Measurements from ENCODE around the gene KCTD20.
A peak's percentile ranks its signal among the peaks of the same experiment; 100 is the strongest.
"Not testable (repeated sequence)": the region's sequence is repeated elsewhere in the genome, so short reads cannot be mapped to it uniquely, and the experiment has no call there.

Gene KCTD20

DNA sequence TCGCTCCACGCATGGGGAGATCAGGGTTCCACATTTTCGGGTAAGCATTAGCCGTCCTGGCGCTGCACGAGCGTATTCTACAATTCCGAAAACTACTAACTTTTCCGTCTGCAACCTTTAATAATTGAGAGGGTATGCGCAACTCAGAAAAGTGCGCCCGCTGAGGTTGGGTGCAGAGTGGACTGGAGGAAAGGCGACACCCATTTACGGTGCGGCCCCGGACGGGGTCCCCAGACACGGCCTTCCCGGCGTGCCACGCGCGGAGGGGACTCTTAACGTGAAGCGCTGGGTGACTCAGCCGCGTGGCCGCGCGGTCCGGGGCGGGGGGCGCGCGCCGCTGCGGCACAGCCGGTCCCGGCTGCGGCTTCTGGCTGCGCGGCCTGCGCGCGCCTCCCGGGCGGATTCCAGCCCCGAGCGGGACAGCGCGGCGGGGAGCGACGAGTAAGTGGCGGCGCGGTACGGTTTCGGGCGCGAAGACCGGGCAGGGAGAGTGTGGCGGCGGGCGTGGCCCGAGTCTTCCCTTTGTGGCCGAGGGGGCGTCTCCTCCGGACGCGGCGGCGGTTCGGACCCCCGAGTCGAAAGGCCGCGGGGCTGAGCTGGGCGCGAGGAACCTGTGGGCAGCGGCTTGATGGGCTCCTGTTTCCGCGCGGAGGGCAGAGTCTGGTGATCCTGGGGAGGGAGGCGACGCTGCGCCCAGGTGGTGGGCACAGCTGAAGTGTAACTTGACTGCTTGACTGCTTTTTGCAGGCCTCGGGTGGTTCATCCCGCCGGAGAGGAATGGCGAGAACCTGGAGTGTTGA is at the start of gene KCTD20, which contains the start of gene PXT1:
Gene KCTD20, plus strand, starts transcription at position 330 of the 800 bp plus-strand sequence. CDS start 27,098 bp downstream, outside the sequence.
Gene PXT1, minus strand, starts transcription at position 184 of the 800 bp plus-strand sequence. CDS start 16,772 bp downstream, outside the sequence.
- DNase-seq: peak; percentile 85

DNA sequence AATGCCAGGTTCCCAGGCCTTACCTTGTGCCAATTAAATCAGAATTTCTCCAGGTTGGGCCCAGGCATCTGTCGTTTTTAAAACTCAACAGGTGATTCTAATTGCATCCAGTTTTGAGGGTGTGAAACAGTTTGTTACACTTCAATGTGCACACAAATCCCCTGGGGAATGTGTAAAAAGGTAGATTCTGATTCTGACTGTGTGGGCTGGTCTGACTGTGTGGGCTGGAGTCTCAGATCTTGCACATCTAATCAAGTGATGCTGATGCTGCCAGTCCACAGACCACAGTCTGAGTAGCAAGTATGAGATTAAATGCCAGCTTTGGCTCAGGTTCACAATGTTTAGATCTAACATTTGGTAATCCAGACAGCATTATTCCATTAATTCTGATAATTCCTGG is 42.8 kb upstream of the KCTD20 start:
- DNase-seq: no peak

DNA sequence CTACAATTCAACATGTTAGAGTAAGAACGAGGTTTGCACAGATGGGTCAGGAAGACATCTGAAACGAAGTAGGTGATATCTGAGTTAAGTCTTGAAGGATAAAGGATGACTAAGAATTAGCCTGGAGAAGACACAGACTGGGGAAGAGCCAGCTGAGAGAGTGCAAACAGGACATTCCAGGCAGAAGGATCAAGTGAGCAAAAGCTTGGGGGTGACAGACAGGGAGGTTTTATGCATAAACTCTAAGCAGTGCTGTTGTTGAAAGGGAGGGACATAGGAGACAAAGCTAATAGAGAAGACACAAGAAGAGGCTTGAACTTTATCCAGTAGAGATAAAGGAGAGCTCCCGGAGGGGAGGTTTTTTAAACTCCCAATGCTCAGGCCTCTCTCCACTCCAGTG is 40.3 kb upstream of the KCTD20 start:
- DNase-seq: no peak

DNA sequence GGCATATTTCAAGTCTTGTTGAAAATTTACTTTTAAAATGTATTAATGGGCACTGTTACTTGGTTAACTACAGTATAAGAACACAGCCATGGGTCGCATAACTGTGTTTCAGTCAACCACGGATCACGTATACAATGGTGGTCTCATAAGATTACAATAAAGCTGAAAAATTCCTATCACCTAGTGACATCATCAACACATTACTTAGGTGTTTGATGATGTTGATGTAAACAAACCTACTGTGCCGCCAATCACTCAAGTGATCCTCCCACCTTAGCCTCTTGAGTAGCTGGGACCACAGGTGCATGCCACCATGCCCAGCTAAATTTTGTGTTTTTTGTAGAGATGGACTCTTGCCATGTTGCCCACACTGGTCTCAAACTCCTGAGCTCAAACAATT is 38.6 kb upstream of the KCTD20 start:
- DNase-seq: no peak

DNA sequence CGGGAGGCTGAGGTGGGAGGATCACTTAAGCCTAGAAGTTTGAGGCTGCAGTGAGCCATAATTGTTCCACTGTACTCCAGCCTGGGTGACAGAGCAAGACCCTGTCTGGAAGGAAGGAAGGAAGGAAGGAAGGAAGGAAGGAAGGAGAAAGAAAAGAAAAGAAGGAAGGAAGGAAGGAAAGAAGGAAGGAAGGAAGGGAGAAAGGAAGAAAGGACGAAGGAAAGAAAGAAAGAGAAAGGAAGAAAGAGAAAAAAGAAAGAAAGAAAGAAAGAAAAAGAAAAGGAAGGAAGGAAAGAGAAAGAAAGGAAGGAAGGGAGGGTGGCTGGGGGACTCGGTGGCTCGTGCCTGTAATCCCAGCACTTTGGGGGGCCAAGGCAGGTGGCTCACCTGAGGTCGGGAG is 33.1 kb upstream of the KCTD20 start:
- DNase-seq: not testable (repeated sequence)

DNA sequence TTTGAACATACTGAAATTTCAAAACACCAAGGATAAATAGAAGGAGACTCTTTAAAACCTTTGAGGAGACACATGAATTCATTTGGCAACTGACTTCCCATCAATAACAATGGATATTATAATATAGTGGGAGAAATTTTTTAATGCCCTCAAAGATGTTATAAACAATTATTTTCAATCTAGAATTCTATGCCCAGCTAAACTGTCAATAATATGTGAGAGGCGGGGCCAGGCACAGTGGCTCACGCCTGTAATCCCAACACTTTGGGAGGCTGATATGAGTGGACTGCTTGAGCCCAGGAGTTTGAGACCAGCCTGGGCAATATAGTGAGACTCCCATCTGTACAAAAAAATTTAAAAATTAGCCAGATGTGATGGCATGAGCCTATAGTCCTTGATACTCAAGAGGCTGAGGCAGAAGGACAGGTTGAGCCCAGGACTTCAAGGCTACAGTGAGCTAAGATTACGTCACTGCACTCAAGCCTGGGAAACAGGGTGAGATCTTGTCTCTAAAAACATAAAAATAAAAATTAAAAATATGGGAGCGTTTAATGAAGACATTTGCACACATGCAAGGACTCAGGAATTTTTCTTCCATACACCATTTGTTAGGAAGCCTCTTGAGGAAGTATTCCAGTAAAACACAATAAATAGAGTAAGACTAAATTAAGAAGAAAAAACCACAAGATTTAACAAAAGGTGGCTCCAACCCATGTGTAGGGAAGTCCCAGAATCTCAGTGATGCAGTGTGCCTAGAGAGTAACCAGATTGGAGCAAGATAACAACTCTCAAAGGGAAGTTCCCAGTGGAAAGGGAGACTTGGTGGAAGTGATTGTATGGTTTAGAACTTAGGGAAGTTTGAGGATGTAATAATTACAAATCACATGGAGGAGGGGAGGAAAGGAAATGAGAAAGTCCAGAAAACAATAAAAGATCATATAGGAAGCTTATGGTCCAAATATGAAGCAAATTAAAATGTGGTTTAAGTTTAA is 29.0 kb upstream of the KCTD20 start:
- no peak for DNase-seq

DNA sequence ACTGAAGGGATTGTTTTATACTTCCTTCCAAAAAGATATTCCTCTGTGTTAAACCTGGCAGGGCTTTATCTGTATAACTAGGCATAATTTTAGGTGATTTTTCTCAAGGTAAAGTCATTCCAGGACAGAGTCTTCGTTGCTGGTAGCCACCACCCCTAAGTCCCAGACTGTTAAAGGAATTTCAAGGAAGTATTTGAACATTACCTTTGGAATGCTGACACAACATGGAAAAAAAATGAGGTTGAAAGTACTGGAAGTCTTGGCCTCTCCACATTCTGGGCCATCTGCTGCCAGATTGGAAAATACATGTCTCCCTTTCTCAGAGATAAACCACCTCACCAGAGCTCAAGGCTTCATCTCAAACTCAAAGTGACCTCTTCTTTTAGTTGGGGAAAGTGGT is 28.3 kb upstream of the KCTD20 start:
- DNase-seq: no peak

DNA sequence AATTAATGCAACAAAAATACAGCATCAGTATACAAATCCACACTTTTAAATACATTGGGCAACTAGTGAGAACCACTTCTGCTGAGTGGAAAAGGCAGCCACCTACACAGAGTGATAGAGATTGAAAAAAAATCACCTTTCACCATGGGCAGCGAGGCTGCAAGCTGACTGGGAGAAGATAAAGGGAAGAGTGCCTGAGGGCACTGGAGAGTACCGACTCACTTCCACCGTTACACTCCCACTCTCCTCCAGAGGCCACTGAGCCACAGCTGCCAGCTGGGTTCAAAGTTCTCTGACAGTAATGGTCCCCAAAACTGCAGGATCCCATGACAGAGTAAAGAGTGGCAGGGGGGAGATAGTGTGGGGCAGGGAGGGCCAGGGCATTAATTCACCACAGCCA is 24.2 kb upstream of the KCTD20 start:
- no peak for DNase-seq

DNA sequence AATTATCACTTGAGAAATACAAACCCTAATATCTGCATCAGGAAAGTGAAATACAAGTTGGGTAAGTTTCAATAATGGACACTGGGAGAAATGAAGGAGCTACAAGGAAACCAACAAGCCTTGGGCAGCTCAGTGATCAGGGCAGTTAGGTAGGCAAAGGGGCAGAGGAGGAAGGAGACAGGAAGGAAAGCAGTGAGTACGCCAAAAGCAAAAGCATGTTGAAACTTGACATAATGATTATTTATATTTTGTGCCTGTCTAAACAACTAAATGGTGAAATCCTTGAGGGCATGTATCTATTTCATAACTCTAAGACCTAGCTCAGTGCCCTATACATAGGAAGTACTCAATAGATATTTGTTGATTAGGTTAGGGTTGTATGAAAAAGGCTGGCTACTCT is 23.5 kb upstream of the KCTD20 start:
- DNase-seq: peak; percentile 25

DNA sequence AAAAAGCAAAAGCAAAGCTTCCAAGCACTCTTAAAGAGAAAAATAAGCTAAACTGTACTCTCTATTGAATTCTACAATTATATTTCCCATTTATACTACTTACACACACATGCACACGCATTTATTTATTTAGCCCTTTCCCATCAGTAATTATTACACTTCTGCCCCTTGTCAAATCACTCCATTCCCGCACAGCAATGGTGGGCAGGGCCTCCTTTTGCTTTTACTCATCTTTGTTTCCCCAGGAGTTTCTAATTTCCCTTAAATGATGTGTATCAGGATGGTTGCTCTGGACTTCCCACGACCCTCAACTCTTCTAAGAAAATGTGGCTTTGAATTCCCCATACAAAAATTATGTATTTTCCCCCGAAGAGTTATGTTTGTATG is 20.1 kb upstream of the KCTD20 start:
- DNase-seq: no peak

DNA sequence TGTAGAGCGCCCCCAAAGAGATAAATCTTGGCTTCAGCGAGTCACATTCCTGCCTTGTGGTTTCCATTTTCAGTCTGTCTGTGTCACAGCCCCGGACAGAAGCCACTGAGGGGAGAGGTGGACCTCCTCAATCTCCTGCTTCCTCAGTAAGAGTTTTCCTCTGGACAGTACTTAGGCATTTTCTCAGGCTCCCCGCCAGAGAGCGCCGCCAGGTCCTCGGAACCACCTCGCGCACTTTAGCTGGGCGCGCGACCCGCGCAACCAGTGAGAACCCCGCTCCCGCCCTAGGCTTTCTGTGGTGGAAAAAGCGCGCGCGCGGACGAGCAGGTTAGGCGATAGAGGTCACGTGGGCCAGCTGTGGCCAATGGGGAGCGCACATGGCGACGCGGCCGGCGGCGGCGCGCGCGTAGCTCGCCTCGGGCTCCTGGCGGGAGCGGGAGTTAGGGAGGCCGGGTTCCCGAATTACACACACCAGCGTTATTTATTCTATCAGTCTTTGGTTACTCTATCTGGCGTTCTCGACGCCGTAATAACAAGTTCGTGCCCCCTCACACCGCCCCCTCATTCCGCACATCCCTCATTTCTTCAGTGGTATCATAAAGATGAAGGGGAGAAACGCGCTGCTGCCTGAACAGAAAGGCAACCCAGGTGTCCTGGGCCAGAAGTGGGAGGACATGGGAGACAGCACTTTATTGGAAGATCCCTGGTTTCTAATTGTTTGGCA is 19.5 kb upstream of the KCTD20 start:
- peak; percentile 97 for DNase-seq

DNA sequence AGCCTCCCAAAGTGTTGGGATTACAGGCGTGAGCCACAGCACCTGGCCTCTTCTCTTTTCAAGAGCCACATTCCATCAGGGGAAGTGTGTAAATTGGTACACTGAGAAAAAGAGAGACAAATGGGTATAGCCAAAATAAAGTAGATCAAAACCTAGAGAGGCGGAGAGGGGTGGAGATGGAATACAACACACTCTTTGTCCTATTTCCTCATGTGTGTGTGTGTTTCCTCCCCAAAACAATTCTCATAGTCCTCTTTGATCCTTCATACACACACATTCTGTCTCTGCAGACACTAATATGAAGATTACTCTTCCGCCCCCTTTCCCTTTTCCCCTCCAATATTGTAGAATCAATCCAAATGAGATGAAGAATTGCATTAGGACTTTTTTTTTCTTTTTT is 16.2 kb upstream of the KCTD20 start:
- DNase-seq: no peak

DNA sequence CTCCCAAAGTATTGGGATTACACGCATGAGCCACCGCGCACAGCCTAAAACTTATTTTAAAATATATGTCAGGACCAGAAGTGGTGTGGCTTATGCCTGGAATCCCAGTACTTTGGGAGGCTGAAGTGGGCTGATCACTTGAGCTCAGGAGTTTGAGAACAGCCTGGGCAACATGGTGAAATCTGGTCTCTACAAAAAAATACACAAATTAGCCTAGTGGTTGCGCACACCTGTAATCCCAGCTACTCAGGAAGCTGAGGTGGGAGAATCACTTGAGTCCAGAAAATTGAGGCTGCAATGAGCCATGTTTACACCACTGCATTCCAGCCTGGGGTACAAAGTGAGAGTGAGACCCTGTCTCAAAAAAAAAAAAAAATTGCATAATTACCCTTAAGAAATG is 13.9 kb upstream of the KCTD20 start:
- DNase-seq: no peak

DNA sequence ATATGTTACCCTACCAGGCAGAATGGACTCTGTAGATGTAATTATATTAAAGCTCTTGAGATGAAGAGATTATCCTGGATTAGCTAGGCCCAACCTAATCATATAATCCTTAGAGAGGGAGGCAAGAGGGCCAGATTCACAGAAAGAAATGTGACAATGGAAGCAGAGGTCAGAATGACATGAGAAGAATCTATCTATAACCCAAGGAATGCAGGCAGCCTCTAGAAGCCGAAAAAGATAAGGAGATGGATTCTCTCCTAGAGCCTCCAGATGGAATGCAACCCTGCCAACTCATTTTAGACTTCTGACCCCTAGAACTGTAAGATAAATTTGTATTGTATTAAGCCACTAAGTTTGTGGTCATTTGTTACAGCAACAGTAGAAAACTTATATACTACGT is 12.4 kb upstream of the KCTD20 start:
- DNase-seq: no peak

DNA sequence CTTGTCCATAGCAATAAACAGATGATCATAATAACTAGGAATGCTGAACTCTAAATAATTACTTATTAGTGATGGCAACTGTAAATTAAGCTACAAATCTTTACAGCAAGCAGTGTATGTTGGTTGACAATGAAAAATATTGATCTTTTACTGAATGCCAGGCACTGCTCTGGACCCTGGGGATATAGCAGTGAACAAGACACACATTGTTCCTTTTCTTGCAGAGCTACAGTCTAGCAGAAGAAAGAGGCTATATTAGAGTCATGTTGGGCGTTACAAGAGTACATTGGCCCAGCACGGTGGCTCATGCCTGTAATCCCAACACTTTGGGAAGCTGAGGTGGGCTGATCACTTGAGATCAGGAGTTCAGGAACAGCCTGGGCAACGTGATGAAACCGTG is 11.6 kb upstream of the KCTD20 start:
- no peak for DNase-seq

DNA sequence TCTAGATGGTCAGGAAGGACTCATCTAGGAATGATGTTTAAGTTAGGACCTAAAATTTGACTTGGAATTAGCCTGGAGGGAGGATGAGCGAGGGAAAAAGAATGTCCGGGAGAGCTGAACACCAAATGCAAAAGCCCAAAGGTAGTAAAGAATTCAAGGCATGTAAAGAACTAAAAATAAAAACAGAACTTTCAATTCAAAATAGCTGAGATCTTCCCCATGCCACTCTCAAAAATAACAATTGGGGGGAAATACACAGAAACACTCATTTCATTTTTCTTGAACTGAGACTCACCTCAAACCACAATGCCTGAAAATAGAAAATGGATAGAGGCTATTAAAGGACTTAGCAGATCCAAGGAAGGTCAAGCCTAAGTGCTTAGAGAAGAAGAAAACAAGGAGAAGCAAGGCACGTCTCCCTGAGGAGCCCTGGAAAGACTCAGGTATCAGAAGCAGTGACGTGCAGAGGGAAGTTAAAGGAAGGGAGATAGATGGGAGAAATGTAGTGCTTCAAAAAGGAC is 10.6 kb upstream of the KCTD20 start:
- no peak for DNase-seq

DNA sequence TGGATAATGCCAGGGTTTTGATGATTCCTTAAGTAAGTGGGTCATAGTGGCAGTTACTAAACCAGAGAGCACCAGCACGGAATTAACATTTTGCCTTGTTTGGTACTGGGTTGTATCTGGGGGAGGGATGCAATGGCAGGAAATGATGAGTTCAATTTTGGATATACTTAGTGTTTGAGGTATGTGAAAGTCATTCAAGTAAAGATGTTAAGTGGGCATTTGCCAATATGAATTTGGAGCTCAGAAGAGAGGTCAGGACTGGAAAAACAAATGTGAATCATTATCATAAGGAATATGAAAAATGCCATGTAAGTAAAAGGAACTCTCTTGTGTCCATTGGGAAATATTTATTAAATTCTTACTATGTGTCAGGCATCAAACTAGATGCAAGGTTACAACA is 6.3 kb upstream of the KCTD20 start:
- DNase-seq: no peak

DNA sequence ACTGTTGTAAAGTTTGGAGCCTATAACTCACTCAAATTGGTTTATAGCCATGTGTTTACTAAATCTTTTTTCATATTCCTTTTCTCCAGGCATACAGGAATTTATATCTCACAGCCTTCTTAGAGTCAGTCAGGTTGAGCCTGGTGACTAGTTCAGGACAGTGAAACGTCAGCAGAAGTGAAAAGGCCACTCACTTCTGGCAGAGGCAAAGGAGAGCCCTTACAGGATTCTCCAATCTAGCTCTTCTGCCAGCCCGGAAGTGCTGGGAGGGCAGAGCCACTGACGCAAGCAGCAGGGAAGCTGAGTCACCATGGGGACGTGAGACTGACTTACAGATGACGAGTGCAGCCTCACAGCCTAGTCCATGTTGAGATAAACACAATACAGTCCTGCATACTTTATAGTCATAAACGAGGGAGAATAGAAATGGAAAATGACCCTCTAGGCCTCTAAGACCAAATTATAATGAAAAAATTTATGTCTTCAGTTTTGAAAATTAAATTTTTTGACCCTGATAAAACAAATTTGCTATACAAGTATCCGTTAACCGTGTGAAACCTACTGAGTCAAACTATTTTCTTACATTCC is 1.4 kb upstream of the KCTD20 start:
- peak; percentile 97 for DNase-seq

DNA sequence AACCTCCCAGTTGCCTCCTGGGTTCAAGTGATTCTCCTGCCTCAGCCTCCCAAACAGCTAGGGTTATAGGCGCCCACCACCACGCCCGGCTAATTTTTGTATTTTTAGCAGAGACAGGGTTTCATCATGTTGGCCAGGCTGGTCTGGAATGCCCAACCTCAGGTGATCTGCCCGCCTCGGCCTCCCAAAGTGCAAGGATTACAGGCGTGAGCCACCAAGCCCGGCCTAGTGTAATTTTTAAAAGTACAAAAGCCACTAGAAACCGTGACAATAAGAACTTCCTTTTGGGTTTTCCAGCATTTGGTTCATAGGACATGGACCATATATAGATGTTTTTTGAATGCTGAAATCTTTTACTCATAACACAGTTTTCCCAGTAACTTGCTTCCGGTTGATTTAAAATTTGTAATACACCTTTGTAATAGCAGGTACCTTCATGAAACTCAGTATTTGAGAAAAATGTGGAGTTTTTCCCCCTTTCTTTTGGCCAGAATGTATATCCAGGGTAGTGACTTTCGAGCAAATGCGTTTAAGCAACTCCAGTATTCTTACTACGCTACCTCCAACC is 613 bp upstream of the KCTD20 start:
- no peak for DNase-seq

DNA sequence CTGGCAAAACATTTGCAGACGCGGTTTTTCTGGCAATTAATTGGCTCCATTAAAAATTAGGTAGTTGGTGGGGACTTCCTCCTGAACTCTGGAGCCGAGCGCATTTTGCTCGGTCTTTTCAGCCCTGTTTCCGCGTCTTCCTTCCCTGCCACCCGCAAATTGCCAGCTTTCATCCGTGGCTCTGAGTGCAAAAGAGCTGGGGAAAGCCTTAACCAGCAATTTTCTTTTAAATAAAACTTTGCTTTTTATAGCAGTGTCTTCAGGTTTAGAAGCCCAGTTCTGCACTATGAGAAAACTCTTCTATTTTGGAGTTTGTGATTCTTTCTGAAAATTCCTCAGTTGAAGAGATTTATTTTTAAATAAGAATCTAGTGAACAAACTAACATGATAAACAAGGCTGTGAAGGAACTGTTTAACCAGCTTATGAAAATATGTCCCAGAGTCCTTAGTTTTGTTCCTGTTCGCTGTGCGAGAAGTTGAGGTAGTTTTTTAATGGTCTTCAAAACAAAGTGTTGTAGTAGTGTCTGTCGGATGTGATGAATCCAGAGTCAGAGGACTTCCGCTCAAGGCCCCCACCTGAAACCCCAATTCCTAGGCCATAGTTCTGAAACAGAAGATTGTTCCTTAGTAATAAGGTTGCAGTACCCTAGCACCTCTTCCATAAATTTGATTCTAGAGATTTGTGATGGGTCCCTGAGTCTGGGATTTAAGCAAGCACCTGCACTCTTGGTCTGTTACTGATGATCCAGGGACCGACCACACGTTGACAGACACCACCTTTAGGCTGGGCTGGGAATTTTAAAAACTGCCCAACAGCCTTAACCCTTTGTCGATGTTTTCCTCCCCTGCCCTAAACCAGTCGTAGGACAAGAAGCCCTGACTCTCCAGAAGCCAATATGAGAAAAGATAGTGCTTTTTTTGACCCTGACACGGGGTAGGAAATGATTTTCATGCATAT is 950 bp downstream of the KCTD20 start:
- peak; percentile 15 for DNase-seq

DNA sequence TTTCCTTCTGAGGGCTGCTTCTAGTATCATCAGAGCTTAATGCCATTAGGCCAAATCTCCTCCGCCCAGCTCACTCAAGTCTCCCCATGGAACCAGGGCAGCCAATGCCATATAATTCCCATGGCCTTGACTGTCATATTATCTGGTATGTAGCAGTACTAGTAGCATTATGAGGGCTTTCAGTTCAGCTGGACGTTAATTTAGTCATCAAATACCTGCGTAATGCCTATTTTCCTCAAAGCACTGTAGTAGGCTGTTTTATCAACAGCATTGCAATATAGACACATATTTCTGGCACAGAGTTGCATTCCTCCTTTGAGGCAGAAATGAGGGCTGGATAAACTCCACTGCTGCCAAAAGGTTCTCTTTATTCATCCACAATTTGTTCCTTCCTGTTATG is 1.7 kb downstream of the KCTD20 start:
- DNase-seq: no peak
